CMK (cell line): Measurements from ENCODE around the gene SFXN5.

ENCODE experiments used
- DNase-seq: peaks from one replicate; pipeline ENCODE4 v3.0.0-alpha.2; 2010; ENCODE audit warnings: low read depth

SFXN5 gene

GRCh38 chr2:72973566-72974435 lies 97.7 kb downstream of the SFXN5 start:
- no peak for DNase-seq

GRCh38 chr2:72973137-72973535 lies 98.4 kb downstream of the SFXN5 start:
- no peak for DNase-seq

GRCh38 chr2:72972352-72973136 lies 99.0 kb downstream of the SFXN5 start:
- DNase-seq, result no peak

GRCh38 chr2:72971036-72971435 lies 100.5 kb downstream of the SFXN5 start:
- no peak for DNase-seq

GRCh38 chr2:72969706-72970105 lies 101.8 kb downstream of the SFXN5 start:
- no peak for DNase-seq

- DNase-seq, result no peak
Measured at GRCh38 chr2:72968286-72968685, 103.2 kb downstream of the SFXN5 start.

GRCh38 chr2:72965770-72966450 lies 105.6 kb downstream of the SFXN5 start:
- DNase-seq, result no peak

- DNase-seq, result no peak
Measured at GRCh38 chr2:72965016-72965415, 106.5 kb downstream of the SFXN5 start.

GRCh38 chr2:72964146-72964525 lies 107.4 kb downstream of the SFXN5 start:
- no peak for DNase-seq

- DNase-seq, result no peak
Measured at GRCh38 chr2:72963423-72964145, 107.9 kb downstream of the SFXN5 start.

- no peak for DNase-seq
Measured at GRCh38 chr2:72962911-72963310, 108.6 kb downstream of the SFXN5 start.

GRCh38 chr2:72961853-72962468 lies 109.6 kb downstream of the SFXN5 start:
- DNase-seq, result no peak

- DNase-seq, result no peak
Measured at GRCh38 chr2:72961036-72961720, 110.3 kb downstream of the SFXN5 start.

- no peak for DNase-seq
Measured at GRCh38 chr2:72959995-72960981, 111.2 kb downstream of the SFXN5 start.

GRCh38 chr2:72959554-72959953 lies 112.0 kb downstream of the SFXN5 start:
- no peak for DNase-seq

GRCh38 chr2:72958542-72959385 lies 112.7 kb downstream of the SFXN5 start:
- no peak for DNase-seq

GRCh38 chr2:72956936-72957335 lies 114.6 kb downstream of the SFXN5 start:
- no peak for DNase-seq

GRCh38 chr2:72956050-72956395 lies 115.5 kb downstream of the SFXN5 start:
- no peak for DNase-seq
